Erythroblast (primary cell): ENCODE data around the gene PLCH2.

Experiments
- GATA1 ChIP-seq: IDR thresholded peaks from 2 replicates; pipeline ENCODE4 v1.6.1; 2011; ENCODE audit warnings: low read depth, mild to moderate bottlenecking, control low read depth, low read length, moderate library complexity
- POLR2A ChIP-seq: IDR thresholded peaks from 2 replicates; pipeline ENCODE4 v1.6.1; 2011; ENCODE audit warnings: mild to moderate bottlenecking, low read length

- TF ChIP-seq POLR2A (no peak), GATA1 (no peak)
Observed at GRCh38 chr1:2477309-2477708, 1.2 kb downstream of the PLCH2 start.
